Hematopoietic multipotent progenitor cell treated with erythropoietin and hydrocortisone succinate and interleukin-3 and kit ligand, for 15 days (in vitro differentiated cells): ENCODE measurements around the gene RCOR1.

ENCODE experiments used
- DNase-seq: peaks from one replicate; pipeline ENCODE4 v3.0.0-alpha.2; 2015; ENCODE audit warnings: low spot score

RCOR1 gene

GRCh38 chr14:102776761-102777710, 184.6 kb downstream of the RCOR1 start, which contains the start of gene TRAF3:
Gene TRAF3 (plus strand): TSS chr14:102777449. CDS start chr14:102870202, 92,753 bp downstream.
- no peak for DNase-seq

- no peak for DNase-seq
These were observed 185.4 kb downstream of the RCOR1 start for GRCh38 chr14:102777711-102778337.

- DNase-seq, result no peak
These were observed 186.1 kb downstream of the RCOR1 start for GRCh38 chr14:102778338-102779083.

GRCh38 chr14:102779084-102779462, 186.6 kb downstream of the RCOR1 start:
- no peak for DNase-seq

GRCh38 chr14:102779574-102780315, 187.3 kb downstream of the RCOR1 start:
- DNase-seq, result no peak
